Right renal pelvis (tissue), 4 donors: ENCODE data around the gene UPF1. TPM values are rescaled to one million over a fixed set of nuclear protein-coding genes. Genes with fewer than 3 reads are reported as not detected.
"Not testable (repeated sequence)": the region's sequence is repeated elsewhere in the genome, so short reads cannot be mapped to it uniquely, and the experiment has no call there.

Experiments used
- DNase-seq, 4 donors: peaks; one replicate each; pipeline ENCODE4 v3.0.0-alpha.2; 2013; ENCODE audit warnings: low read depth in 4 of 4, low spot score in 3 of 4, missing footprints in 1 of 4
- polyA plus RNA-seq, 4 donors: library from polyadenylated mRNA; unstranded; fragments of 120-200 nt; gene quantifications; one replicate each; pipeline ENCODE4 v1.2.1, GENCODE V29; 2013; ENCODE audit not compliant: insufficient read length in 4 of 4

The UPF1 gene
- polyA plus RNA-seq, 4 donors: 50.6 to 70.8 (median 52.5) TPM

- DNase-seq: no peak
Observed at GRCh38 chr19:18908917-18909619, 77.3 kb downstream of the UPF1 start.

DNA sequence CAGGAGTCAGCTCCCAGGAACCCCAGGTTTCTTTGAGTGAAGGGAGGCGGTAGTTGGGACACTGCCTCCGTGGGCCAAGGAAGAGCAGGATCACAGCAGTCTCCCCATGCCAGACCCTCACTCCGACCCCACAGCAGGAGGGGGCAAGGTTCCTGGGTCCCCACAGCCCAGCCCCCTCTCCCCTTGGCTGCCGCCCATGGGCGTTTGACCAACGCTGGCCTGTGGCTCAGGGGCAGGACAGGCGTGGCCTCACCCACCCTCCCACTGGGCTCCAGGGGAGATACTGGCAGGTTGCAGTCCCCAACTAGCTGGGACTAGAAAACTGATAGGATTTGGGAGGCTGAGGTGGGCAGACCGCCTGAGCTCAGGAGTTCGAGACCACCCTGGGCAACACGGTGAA lies 78.3 kb downstream of the UPF1 start:
- DNase-seq: no peak

DNA sequence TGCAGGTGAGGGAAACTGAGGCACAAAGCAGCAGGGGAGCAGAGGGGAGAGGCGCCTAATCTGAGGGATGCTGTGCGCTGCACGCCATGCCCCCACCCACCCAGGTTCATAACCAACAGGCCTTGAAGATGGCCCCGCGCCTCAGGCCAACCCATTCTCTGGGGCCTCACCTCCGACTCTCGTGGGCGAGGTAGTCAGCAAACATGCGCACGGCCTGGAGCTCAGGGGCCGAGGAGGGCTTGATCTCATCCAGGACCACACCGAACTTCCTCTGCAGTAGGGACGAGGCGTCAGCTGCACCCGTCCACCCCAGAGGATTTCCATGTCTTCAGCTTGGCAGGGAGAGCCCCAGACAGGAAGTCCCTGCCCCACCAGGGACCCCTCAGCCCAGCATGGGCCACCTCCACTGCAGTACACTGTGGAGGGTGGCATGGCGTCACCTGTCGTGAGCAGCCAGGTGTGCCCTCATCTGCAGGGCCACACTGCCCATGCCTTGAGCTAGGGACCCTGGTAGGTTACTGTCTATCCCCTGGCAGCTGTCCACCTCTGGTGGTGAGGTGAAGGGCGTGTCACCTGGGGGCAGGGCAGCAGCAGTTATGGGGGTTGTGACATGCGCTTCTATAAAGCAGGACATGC lies 79.2 kb downstream of the UPF1 start:
- DNase-seq: no peak

DNA sequence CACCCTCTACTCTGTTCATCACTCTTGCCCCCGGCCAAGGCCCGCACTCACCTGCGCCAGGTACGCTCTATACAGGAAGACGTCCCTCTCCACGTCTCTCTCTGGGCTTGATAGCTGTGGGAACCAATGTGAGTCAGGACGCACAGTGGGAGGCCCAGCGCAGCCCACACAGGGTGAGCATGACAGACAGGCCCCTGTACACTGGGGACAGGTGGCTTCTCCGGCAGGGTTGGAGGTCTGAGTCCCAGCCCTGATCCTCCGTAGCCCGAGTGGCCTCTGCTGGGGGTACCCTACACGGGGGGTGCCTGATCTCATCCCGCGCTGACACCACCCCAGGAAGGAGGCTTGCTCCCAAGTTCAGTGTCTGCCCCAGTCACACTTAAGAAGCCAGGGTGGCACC lies 81.2 kb downstream of the UPF1 start:
- no peak for DNase-seq

GRCh38 chr19:18913466-18913865 lies 81.7 kb downstream of the UPF1 start:
- DNase-seq: no peak

DNA sequence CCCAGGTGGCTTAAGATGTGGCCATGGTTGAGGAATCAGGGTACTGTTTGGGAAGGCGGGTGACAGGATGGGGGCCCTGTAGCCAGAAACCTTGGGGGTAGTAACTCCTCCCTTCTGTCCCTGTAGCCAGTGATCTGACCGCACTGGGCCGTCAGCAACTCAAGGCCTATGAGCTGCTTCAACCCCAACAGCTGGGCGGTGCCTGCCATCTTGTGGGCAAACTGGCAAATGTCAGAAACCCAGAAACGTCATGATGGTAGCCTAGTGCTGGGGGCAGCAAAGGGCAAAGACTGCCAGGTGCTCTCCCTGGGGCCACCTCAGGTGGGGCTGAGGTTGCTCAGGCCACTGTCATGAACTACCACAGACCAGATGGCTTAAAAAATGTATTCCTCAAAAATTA lies 83.9 kb downstream of the UPF1 start:
- DNase-seq: no peak

- DNase-seq: not testable (repeated sequence)
Observed at GRCh38 chr19:18917593-18917992, 85.8 kb downstream of the UPF1 start.

Other genes starting within 250 kb of the UPF1 start
- 10 to 100 TPM; 19.2 to 47.3 (median 24.8) TPM for gene REX1BD, start 243.2 kb upstream of the UPF1 start, polyA plus RNA-seq
- 1 to 10 TPM; 3.5 to 5.3 (median 4.2) TPM for gene CRLF1, start 225.2 kb upstream of the UPF1 start, polyA plus RNA-seq
- 1 to 10 TPM; 1.6 to 3.8 (median 3.3) TPM for gene TMEM59L, start 219.1 kb upstream of the UPF1 start, polyA plus RNA-seq
- 1 to 10 TPM; 6.7 to 8.8 (median 7.1) TPM for gene KLHL26, start 194.9 kb upstream of the UPF1 start, polyA plus RNA-seq
- 10 to 100 TPM; 16.6 to 23.1 (median 18.9) TPM for gene CRTC1, start 148.3 kb upstream of the UPF1 start, polyA plus RNA-seq
- under 1 TPM; 0.07 to 0.21 (median 0.11) TPM for gene COMP, start 40.7 kb upstream of the UPF1 start, polyA plus RNA-seq
- gene CERS1, start 64.2 kb downstream of the UPF1 start, polyA plus RNA-seq: 1 to 10 TPM; 5.4 to 8.0 (median 6.4) TPM
- 100 to 1,000 TPM in 3 of 4 donors, 10 to 100 TPM in 1; 93.4 to 140 (median 104) TPM for gene COPE, start 87.4 kb downstream of the UPF1 start, polyA plus RNA-seq
- gene DDX49, start 87.8 kb downstream of the UPF1 start, polyA plus RNA-seq: 10 to 100 TPM; 46.2 to 57.3 (median 48.6) TPM
- gene HOMER3, start 109.3 kb downstream of the UPF1 start, polyA plus RNA-seq: 10 to 100 TPM; 53.2 to 76.5 (median 56.5) TPM
- gene SUGP2, start 201.6 kb downstream of the UPF1 start, polyA plus RNA-seq: 10 to 100 TPM; 79.3 to 88.4 (median 85.5) TPM
- gene ARMC6, start 201.6 kb downstream of the UPF1 start, polyA plus RNA-seq: 10 to 100 TPM; 34.5 to 37.9 (median 34.8) TPM
- 10 to 100 TPM; 17.4 to 21.1 (median 19.8) TPM for gene SLC25A42, start 232.0 kb downstream of the UPF1 start, polyA plus RNA-seq